Measurements from ENCODE around the gene SART3.
"Not testable (repeated sequence)": the region's sequence is repeated elsewhere in the genome, so short reads cannot be mapped to it uniquely, and the experiment has no call there.

Gene SART3

GRCh38 chr12:108581311-108582227, 20.6 kb upstream of the SART3 start:
- DNase-seq: no peak

- DNase-seq: no peak
These were observed 19.6 kb upstream of the SART3 start for GRCh38 chr12:108580531-108580930.

DNA sequence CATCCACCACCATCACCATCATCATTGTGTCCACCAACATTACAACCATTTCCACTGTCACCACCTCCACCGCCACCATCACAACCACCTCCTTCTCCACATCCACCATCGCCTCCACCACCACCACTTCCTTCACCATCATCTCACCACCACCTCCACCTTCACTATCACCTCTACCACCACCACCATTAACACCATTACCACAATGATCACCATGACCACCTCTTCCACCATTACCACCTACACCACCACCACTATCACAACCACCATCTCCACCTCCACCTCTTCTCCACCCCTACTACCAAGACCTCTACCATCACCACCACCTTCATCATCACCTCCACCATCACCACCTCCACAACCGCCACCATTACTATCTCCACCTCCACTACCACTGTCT, 17.8 kb upstream of the SART3 start:
- DNase-seq: no peak

DNA sequence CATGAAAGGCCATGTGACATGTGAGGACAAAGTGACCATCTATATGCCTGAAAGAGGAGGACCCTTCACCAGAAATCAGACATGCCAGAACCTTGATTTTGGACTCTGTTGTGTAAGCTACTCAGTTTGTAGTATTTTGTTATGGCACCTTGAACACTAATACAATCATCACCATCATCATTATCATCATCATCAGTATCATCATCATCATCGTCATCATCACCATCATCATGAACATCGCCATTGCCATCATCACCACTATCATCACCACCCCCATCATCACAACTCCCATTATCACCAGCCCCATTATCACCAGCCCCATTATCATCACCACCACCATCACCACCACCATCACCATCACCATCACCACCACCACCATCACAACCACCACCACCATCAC, 17.3 kb upstream of the SART3 start:
- DNase-seq: no peak

DNA sequence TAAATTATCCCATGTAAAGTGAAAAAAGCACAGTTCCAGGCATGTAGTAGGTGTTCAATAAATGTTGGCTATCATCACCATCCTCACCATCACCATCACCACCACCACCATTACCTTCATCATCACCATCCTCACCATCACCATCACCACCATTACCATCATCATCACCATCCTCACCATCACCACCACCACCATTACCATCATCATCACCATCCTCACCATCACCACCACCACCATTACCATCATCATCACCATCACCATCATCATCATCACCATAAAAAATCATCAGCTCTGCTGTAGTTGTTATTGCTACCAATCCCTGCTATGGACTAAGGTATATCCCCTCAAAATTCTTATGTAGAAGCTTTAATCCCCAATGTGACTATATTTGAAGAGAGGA, 16.5 kb upstream of the SART3 start:
- no peak for DNase-seq

DNA sequence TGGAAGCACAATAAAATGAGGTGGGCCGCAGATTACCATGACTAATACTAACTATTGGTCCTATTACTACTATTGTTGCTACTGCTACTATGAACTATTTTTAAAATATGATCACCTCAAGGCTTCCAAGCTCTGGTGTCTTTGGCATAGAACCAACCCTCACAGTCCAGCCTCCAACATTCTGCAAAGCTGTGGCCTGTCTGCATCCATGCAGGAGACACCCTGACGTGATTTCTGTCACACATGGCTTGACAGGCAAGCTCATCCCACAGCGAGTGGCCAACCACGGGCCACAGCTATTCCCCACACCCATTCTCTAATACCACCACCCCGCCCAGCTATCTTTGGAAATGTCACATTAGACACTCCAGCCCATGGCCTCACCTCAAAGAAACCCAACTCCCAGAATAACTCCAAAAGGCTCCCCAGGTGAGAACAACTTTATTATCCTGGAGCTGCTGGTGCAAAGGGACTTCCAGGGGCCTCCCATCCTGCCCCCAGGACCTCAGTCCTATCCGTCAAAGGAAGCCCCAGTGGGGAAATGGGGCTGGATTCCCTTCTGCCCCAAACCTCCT, 15.8 kb upstream of the SART3 start:
- no peak for DNase-seq

DNA sequence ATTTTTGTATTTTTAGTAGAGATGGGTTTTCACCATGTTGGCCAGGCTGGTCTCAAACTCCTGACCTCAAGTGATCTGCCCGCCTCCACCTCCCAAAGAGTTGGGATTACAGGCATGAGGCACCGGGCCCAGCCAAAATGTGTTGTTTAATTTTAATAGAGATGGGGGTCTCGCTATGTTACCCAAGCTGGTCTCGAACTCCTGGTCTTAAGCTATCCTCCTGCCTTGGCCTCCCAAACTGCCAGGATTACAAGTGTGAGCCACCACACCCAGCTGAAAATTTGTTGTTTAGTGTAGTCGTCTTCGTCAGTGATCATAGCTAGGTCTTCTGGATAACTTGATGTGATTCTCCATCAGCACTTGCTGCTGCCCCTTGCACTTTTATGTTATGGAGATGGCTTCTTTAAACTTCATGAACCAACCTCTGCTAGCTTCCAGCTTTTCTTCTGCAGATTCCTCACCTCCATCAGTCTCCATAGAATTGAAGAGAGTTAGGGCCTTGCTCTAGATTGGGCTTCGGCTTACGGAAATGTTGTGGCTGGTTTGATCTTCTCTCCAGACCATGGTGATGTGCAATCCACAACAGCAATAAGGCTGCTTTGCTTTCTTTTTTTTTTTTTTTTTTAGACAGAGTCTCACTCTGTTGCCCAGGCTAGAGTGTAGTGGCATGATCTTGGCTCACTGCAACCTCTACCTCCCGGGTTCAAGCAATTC, 14.4 kb upstream of the SART3 start:
- DNase-seq: no peak

GRCh38 chr12:108574276-108574675, 13.3 kb upstream of the SART3 start:
- DNase-seq: not testable (repeated sequence)

DNA sequence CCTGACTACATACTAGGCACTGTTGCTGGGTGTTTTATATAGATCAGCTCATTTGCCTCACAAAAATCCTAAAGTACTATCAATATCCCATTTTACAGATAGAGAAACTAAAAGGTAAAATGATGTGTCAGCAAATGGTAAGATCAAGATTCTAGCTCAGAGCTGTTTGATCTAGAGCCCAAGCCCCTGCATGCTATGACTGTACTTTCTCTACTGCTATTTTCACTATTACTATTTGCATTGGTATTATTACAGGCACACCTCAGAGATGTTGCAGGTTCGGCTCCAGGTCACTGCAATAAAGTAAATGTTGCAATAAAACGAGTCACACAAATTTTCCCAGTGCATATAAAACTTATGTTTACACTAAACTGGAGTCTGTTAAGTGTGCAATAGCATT, 12.3 kb upstream of the SART3 start:
- no peak for DNase-seq

DNA sequence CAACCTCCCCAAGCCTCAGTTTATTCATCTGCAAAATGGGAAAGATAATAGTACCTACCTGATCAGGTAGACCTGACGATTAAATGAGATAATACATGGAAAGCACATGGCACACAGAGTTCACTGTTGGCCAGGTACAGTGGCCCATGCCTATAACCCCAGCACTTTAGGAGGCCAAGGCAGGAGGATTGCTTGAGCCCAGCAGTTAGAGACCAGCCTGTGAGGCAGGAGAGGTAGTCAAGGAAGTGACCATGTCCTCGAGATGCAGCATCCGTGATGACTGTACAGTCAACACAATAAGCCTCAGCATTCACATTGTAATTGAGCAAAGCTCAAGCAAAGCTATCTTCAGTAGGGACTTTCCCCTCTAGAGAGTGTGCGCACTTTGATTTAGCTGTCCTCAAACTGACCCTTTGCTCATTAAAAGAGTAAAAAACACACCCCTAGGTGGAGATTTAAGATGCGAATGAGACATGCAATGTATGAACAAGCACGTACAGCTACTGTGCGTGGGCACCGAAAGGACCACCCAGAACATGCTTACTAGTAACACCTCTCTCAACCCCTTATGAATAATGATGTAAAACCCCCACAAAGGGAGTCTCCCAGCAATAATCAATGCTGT, 11.3 kb upstream of the SART3 start:
- no peak for DNase-seq

GRCh38 chr12:108571609-108572165, 10.7 kb upstream of the SART3 start:
- no peak for DNase-seq

GRCh38 chr12:108570743-108571608, 10.0 kb upstream of the SART3 start:
- no peak for DNase-seq

DNA sequence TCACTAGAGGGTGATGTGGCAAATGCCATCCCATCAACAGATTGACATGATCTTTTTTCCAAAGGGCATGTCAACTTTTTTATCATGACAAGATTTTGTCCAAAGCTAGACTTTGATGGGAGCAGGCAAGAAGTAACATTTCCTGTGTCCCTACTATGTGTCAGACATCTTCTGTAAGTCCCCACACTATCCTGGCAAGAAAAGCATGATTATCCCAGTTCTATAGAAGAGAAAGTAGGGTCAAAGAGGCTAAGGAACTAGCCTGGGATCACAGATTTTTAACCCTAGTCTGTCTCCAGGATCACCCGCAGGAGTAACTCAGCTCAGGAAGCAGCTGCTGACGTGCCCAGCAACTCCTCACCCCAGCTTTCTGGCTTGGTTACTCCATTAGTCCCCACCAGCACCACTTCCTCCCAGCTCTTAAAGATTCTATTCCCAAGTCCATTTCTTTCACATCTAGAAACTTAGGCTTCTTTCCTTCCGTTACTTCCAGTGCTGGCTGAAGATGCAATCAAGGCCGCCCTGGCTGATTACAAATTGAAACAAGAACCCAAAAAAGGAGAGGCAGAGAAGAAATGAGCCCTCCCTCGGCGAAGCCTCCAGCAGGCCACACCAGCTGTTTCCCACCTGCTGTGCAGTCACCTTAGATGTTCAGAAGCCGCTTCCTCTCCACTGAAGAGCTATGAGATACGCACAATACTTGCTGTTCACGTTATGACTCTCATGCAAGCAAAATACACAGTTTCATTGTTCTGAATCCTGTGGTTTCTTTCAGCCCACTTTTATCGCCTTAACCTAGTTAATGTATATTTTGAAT, 7.6 kb upstream of the SART3 start:
- no peak for DNase-seq

- DNase-seq: no peak
These were observed 6.7 kb upstream of the SART3 start for GRCh38 chr12:108567406-108568337.

DNA sequence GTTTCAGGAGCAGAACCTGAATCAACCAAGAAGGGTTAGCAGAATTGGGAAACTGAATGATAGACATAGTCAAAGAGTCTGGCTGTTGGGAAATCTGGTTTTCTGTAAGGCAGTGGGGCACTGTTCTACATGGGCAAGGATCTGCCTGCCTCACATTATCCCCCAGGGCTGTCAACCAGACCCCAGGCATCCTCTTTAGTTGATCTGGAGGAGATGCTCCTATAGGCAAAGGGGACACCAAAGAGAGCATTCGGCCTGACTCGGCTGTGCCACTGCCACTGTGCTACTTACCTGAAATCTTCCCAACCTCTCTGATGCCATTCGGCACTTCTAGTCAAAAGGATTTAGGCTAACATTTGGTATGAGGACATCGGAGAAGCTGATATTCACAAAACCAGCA, 5.5 kb upstream of the SART3 start:
- DNase-seq: no peak

DNA sequence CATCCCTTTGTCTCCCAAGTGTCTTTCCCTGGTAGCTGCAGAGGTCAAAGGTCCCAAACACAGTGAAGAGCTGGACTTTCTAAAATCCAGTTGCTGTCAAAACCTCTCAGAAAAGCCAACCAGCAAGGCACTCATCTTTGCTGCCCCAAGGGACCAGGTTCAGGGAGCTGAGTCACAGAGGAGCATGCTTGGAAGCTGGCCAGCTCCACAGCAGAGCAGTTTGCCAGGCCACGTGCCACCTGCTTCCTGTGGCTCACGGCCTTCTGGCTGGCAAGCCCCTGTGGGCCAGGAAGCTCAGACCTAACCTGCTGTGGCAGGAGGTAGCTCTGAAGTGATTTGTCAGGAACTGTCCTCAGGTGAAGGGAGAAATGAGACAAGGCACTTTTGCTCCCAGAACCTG, 5.0 kb upstream of the SART3 start:
- peak; percentile 12 for DNase-seq

DNA sequence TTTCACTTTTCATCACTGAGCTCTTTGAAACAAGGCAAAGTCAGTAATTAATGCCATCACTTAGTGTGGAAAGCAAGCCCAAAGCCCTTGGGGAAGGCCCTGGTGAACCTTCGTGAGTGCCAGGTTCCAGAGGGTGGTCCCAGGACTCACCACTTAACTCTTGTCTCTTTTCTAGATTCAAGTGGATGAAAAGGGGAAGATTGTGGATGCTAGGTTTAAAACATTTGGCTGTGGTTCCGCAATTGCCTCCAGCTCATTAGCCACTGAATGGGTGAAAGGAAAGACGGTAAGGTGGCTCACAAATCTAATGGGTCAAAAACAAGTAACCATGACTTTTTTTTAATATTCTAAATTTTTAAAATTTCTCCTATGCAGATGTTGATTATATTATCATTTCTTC, 4.2 kb upstream of the SART3 start:
- DNase-seq: no peak

DNA sequence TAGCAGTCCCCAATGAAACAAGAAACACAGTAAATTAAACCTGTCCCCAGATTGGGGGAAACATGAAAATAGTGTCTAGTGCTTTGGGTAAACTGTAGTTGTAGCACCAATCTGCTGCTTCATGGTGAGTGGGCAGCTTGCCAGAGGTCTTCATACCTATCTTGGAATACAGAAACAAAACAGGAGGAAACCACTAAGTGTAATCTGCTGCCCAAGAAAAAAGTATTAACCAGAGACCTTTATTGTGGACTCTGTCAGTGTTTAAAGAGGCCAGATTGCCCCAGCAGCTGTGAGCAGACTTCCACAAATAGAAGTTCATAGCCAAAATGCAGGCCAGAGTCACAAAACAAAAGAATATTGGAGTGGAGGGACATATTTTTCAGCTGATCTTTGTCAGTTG, 3.8 kb upstream of the SART3 start:
- DNase-seq: no peak

- no peak for DNase-seq
These were observed 2.8 kb upstream of the SART3 start for GRCh38 chr12:108563804-108564151.

DNA sequence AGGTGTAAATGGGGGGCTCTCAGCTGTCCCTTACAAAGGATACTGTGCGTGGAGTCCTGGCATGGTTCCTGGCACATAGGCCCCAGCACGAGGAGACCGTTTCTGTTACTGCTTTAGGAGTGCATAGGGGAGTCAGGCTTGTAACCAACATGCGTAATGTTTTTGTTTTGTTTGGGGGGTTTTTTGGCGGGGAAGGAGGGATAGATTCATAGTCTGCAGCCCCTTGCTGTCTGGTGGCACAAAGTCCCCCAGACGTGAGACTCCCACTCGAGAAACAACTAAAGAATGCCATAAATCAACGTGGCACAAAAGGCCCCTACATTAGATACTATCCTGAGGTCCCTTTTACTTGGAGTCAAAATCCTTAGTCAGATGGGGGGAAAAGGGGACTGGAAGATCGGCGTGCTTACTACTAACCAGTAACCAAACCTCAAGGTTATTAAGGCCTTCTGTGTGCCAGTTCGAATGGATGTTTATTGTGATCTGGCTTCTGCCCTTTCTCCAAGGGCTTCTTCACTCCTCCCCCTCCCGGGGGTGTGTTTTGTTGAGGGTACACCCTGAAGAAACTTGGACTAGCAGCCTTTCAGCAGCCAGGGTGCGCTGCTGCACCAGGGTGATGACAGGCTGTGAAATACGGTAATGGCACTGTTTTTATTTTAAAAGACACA, 2.3 kb upstream of the SART3 start:
- DNase-seq: no peak
